SU-DHL-6 (cell line): ENCODE results near the gene SFR1.

Experiments
- CTCF ChIP-seq: fragments of 200-600 bp; sonication (generic); IDR thresholded peaks from one replicate; pipeline ENCODE4 v1.5.1; 2017; ENCODE audit warnings: antibody characterized with exemption, mild to moderate bottlenecking, low read length, moderate library complexity; ENCODE audit not compliant: insufficient read depth, poor library complexity, severe bottlenecking
- EZH2phosphoT487 ChIP-seq: fragments of 200-600 bp; sonication (generic), shearing (Covaris generic); conservative IDR thresholded peaks from 2 replicates; pipeline ENCODE4 v1.6.1; 2018; ENCODE audit warnings: mild to moderate bottlenecking, antibody characterized with exemption, low read length, moderate library complexity, mixed read lengths

DNA sequence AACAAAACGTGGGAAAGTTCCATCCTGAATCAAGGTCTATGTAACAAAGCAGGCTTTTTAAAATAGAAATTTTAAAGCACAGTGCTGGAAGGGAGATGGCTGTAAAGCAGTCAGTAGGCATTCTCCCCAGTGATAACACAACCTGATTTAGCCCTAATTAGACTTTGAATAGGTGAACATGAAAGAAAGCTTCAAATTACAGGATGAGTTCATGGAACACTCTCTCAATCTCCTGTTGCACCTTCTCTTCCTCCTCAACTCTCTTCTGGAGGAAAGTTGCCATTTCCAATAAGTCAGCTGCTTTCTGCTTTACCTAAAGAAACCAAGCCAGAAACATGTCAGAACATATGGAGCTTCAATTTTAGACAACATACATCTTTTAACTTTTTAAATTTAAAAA is 20.1 kb downstream of the SFR1 start:
- TF ChIP-seq CTCF (no peak), EZH2phosphoT487 (no peak)
